ENCODE data around the gene RUFY3. TPM values are rescaled to one million over a fixed set of nuclear protein-coding genes. Genes with fewer than 3 reads are reported as not detected.

The RUFY3 gene
- total and polyA plus RNA-seq, 4 donors = 9.2 to 35.2 (median 15.0) TPM

- H3K4me1 ChIP-seq (ENCODE audit: control insufficient read depth in 4 of 4, insufficient read depth in 4 of 4, low read length in 3 of 4) = peaks cover 0 to 12% (median 0%) of the 10 kb centered on the region in 4 donors
- no peak overlapping the region for H3K4me3 ChIP-seq (ENCODE audit: low read depth in 1 of 3, low read length in 3 of 3)
- H3K9ac ChIP-seq (ENCODE audit: low read depth in 1 of 2, low read length in 2 of 2) = no peak overlapping the region
- no peaks in the 10 kb centered on the region for H3K36me3 ChIP-seq (ENCODE audit: control insufficient read depth in 4 of 4, insufficient read depth in 3 of 4, low read depth in 1 of 4, low read length in 3 of 4)
- 82% methylated on average over 1 of the region's 1 CpG for WGBS
- no peaks in the 10 kb centered on the region for H3K27me3 ChIP-seq (ENCODE audit: control insufficient read depth in 4 of 4, insufficient read depth in 4 of 4, low read length in 3 of 4)
- DNase-seq (ENCODE audit: low spot score) = no peak
- H3K9me3 ChIP-seq (ENCODE audit: control insufficient read depth in 4 of 4, low read length in 3 of 4) = no peaks in the 10 kb centered on the region
- no peak overlapping the region for H3K27ac ChIP-seq (ENCODE audit: low read depth in 1 of 2, low read length in 2 of 2)
- TF ChIP-seq GABPA (IDR thresholded peaks at IDR 0.05 in 1 of 2, conservative IDR thresholded peaks at IDR 0.05 in 1 of 2) = no peak
- TF ChIP-seq RAD21 (IDR thresholded peaks at IDR 0.05) = no peak
- TF ChIP-seq FOXA2 (IDR thresholded peaks at IDR 0.05) = no peak
- no peak for TF ChIP-seq RXRA (IDR thresholded peaks at IDR 0.05)
- TF ChIP-seq ZBTB33 (IDR thresholded peaks at IDR 0.05) = no peak
- TF ChIP-seq HNF4G (IDR thresholded peaks at IDR 0.05) = no peak
- TF ChIP-seq JUND (IDR thresholded peaks at IDR 0.05) = no peak
- no peak for TF ChIP-seq FOXA1 (IDR thresholded peaks at IDR 0.05)
- TF ChIP-seq REST (IDR thresholded peaks at IDR 0.05) = no peak
- no peak for TF ChIP-seq TAF1 (conservative IDR thresholded peaks at IDR 0.05)
- no peak for TF ChIP-seq HNF4A (conservative IDR thresholded peaks at IDR 0.05)
- no peak for TF ChIP-seq NR2F2 (IDR thresholded peaks at IDR 0.05)
- TF ChIP-seq MAX (IDR thresholded peaks at IDR 0.05) = no peak
- TF ChIP-seq SP1 (IDR thresholded peaks at IDR 0.05) = no peak
- TF ChIP-seq ATF3 (IDR thresholded peaks at IDR 0.05) = no peak
These were observed 30.5 kb downstream of the RUFY3 start for GRCh38 chr4:70752236-70752635.

GRCh38 chr4:70753630-70754029, 31.9 kb downstream of the RUFY3 start:
- TF ChIP-seq GABPA (IDR thresholded peaks at IDR 0.05 in 1 of 2, conservative IDR thresholded peaks at IDR 0.05 in 1 of 2) (no peak), NR2F2 (IDR thresholded peaks at IDR 0.05) (no peak), RAD21 (IDR thresholded peaks at IDR 0.05) (no peak), MAX (IDR thresholded peaks at IDR 0.05) (no peak), JUND (IDR thresholded peaks at IDR 0.05) (no peak), FOXA1 (IDR thresholded peaks at IDR 0.05) (no peak)
- Histone ChIP-seq H3K9me3 (ENCODE audit: control insufficient read depth in 4 of 4, low read length in 3 of 4) (no peaks in the 10 kb centered on the region), H3K27me3 (ENCODE audit: control insufficient read depth in 4 of 4, insufficient read depth in 4 of 4, low read length in 3 of 4) (no peaks in the 10 kb centered on the region), H3K36me3 (ENCODE audit: control insufficient read depth in 4 of 4, insufficient read depth in 3 of 4, low read depth in 1 of 4, low read length in 3 of 4) (no peaks in the 10 kb centered on the region), H3K4me1 (ENCODE audit: control insufficient read depth in 4 of 4, insufficient read depth in 4 of 4, low read length in 3 of 4) (peaks cover 0 to 12% (median under 1%) of the 10 kb centered on the region in 4 donors), H3K4me3 (ENCODE audit: low read depth in 1 of 3, low read length in 3 of 3) (no peak overlapping the region), H3K27ac (ENCODE audit: low read depth in 1 of 2, low read length in 2 of 2) (no peak overlapping the region), H3K9ac (ENCODE audit: low read depth in 1 of 2, low read length in 2 of 2) (no peak overlapping the region)
- DNase-seq (ENCODE audit: low spot score) = no peak
